SU-DHL-6 (cell line): ENCODE data around the gene ZBTB7B.

ENCODE experiments used
- EZH2phosphoT487 ChIP-seq: fragments of 200-600 bp; sonication (generic), shearing (Covaris generic); conservative IDR thresholded peaks from 2 replicates; pipeline ENCODE4 v1.6.1; 2018; ENCODE audit warnings: mild to moderate bottlenecking, antibody characterized with exemption, low read length, moderate library complexity, mixed read lengths
- TF ChIP-seq, protein P1 (sequence below): fragments of 200-600 bp; sonication (generic); IDR thresholded peaks from one replicate; pipeline ENCODE4 v1.5.1; 2017; ENCODE audit warnings: antibody characterized with exemption, mild to moderate bottlenecking, low read length, moderate library complexity; ENCODE audit not compliant: insufficient read depth, poor library complexity, severe bottlenecking

DNA sequence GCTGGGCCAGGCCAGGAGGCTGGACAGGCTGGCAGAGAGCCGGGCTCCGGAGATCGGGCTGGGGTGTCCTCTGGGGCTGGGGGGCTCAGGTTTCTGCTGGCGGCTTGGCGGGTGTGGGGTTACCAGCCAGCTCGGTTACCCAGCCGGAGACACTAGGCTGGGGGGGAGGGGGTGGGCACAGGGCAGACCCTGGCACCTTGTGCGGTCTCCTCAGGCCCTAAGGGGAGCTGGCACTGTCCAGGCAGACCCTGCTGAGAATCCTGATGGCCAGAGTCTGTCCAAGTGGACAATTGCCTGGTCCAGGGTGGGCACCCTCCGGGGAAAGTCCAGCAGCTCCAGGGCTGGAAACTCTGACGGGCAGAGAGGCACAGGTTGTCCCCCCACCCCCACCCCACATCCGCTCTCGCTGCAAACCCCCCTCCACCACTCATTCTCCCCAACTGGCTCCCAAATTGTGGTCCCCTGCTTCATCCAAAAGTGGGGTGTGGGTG, 6.7 kb downstream of the ZBTB7B start:
- TF ChIP-seq, protein P1, sequence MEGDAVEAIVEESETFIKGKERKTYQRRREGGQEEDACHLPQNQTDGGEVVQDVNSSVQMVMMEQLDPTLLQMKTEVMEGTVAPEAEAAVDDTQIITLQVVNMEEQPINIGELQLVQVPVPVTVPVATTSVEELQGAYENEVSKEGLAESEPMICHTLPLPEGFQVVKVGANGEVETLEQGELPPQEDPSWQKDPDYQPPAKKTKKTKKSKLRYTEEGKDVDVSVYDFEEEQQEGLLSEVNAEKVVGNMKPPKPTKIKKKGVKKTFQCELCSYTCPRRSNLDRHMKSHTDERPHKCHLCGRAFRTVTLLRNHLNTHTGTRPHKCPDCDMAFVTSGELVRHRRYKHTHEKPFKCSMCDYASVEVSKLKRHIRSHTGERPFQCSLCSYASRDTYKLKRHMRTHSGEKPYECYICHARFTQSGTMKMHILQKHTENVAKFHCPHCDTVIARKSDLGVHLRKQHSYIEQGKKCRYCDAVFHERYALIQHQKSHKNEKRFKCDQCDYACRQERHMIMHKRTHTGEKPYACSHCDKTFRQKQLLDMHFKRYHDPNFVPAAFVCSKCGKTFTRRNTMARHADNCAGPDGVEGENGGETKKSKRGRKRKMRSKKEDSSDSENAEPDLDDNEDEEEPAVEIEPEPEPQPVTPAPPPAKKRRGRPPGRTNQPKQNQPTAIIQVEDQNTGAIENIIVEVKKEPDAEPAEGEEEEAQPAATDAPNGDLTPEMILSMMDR = no peak
- no peak for TF ChIP-seq EZH2phosphoT487
